Psoas muscle (tissue), 8 donors: ENCODE results near the gene SERPINA3. TPM values are rescaled to one million over a fixed set of nuclear protein-coding genes. Genes with fewer than 3 reads are reported as not detected.
A peak's percentile ranks its signal among the peaks of the same experiment; 100 is the strongest.

Experiments
- ATAC-seq, 4 donors: fragments of 200-7000 bp; cut with Tn5 transposase; one replicate each; pipeline ENCODE4 v1.9.1; 2020; ENCODE audit warnings: moderate library complexity in 3 of 4, mild to moderate bottlenecking in 2 of 4
- DNase-seq, 2 donors: peaks; one replicate each; pipeline ENCODE4 v3.0.0-alpha.2; 2020
- H3K27ac ChIP-seq: fragments of 200-600 bp; one replicate; pipeline ENCODE4 v1.8.0; 2022
- H3K27me3 ChIP-seq, 3 donors: fragments of 200-600 bp in 1 of 3; one replicate each; pipeline versions ENCODE4 v1.6.1 to v1.8.0; 2013 to 2022; ENCODE audit warnings: low read length in 2 of 3, mild to moderate bottlenecking in 2 of 3, moderate library complexity in 1 of 3; ENCODE audit not compliant: insufficient read depth in 3 of 3
- H3K36me3 ChIP-seq, 2 donors: fragments of 200-600 bp in 1 of 2; one replicate each; pipeline versions ENCODE4 v1.6.1 to v1.8.0; 2013 to 2022; ENCODE audit warnings: low read depth in 1 of 2, mild to moderate bottlenecking in 1 of 2, moderate library complexity in 1 of 2; ENCODE audit not compliant: insufficient read depth in 1 of 2
- H3K4me1 ChIP-seq: fragments of 200-600 bp; one replicate; pipeline ENCODE4 v1.8.0; 2022
- H3K4me3 ChIP-seq: fragments of 200-600 bp; one replicate; pipeline ENCODE4 v1.8.0; 2022; ENCODE audit warnings: mild to moderate bottlenecking
- H3K9me3 ChIP-seq: fragments of 200-600 bp; one replicate; pipeline ENCODE4 v1.8.0; 2022
- CTCF ChIP-seq: fragments of 200-600 bp; IDR thresholded peaks from one replicate; pipeline ENCODE4 v1.8.0; 2022; ENCODE audit warnings: antibody characterized with exemption
- WGBS, 3 donors: extraction: QIAGEN DNeasy Blood & Tissue Kit; methylation state at CpG; one replicate each; pipeline versions ENCODE4 v1.1.6 to v1.1.7; 2013; 5-methylcytosine and 5-hydroxymethylcytosine counted together
- intact Hi-C, 2 donors: fragments of 100-400 bp; cut with DNase I; formaldehyde crosslinking; loops; one replicate each; pipeline versions ENCODE4 v1.11.0 to v1.14.2; 2022
- polyA plus RNA-seq, 3 donors: library from polyadenylated mRNA; stranded (reverse); fragments of 200-250 nt; gene quantifications; one replicate each; pipeline ENCODE4 v1.2.3, GENCODE V29; 2013
- total RNA-seq, 4 donors: library from RNA; stranded (reverse); fragmentation: NEBNext Ultra II Directional in 2 of 4; extraction: Animal tissue kit (Norgen Biotek cat#: 25700) in 2 of 4; gene quantifications; one replicate each; pipeline versions ENCODE4 v1.2.1 to v1.2.4, GENCODE V29; 2021 to 2023
- donor health status: healthy with polysubstance abuse.
- donor health status: DM: no; HTN: no; CAD: no; lungs with moderate emphysema.
- donor health status: Bipolar disorder and iron deficiency.
- donor health status: healthy.
- donor health status: DM: yes; HTN: yes; CAD: no.
- donor health status: DM: no; HTN: no; CAD: no.
- donor health status: DM: no; HTN: no; CAD: no.
- donor health status: DM: yes; HTN: yes; CAD: no.

SERPINA3 gene
- total and polyA plus RNA-seq, 7 donors: 5.5 to 1,141 (median 186) TPM

GRCh38 chr14:94578712-94579111 lies 33.5 kb upstream of the SERPINA3 start:
- WGBS, 3 donors: 68 to 92% (median 89%) methylated on average over 6 of the region's 6 CpGs
- no peak for ATAC-seq
- intact Hi-C loops: no loop called here
- Histone ChIP-seq H3K27ac (no peak overlapping the region), H3K4me1 (no peaks in the 10 kb centered on the region), H3K4me3 (no peak overlapping the region), H3K9me3 (no peaks in the 10 kb centered on the region), H3K27me3 (peaks cover 0 to 2% (median 0%) of the 10 kb centered on the region in 3 donors), H3K36me3 (no peaks in the 10 kb centered on the region)
- TF ChIP-seq CTCF: no peak
- no peak for DNase-seq

GRCh38 chr14:94581127-94581999 lies 30.8 kb upstream of the SERPINA3 start, which contains the start of gene SERPINA5:
SERPINA5 (plus strand) TSS chr14:94581426; CDS start chr14:94587363, 5,937 bp downstream.
- WGBS, 3 donors: 28 to 44% (median 36%) methylated on average over 17 to 18 of the region's 18 CpGs
- Histone ChIP-seq H3K9me3 (no peaks in the 10 kb centered on the region), H3K4me1 (no peaks in the 10 kb centered on the region), H3K4me3 (no peak within 1 kb of the TSS), H3K27ac (no peak within 1 kb of the TSS), H3K27me3 (peaks cover 0 to 2% (median 0%) of the 10 kb centered on the region in 3 donors), H3K36me3 (no peaks in the 10 kb centered on the region)
- no peak for TF ChIP-seq CTCF
- ATAC-seq (peak; percentile 44 to 89 (median 86)), DNase-seq (peak; percentile 79 to 84)
- intact Hi-C loops: no loop called here

GRCh38 chr14:94582199-94582750 lies 29.9 kb upstream of the SERPINA3 start:
- H3K4me1 ChIP-seq: no peaks in the 10 kb centered on the region
- no peaks in the 10 kb centered on the region for H3K27me3 ChIP-seq
- no peaks in the 10 kb centered on the region for H3K36me3 ChIP-seq
- no peak for DNase-seq
- WGBS, 3 donors: 34 to 51% (median 34%) methylated on average over 7 of the region's 7 CpGs
- no peak for TF ChIP-seq CTCF
- no peak overlapping the region for H3K27ac ChIP-seq
- intact Hi-C loops: no loop called here
- ATAC-seq: peak in 3 of 4 donors; percentile 40 to 66 (median 63)
- H3K9me3 ChIP-seq: no peaks in the 10 kb centered on the region
- H3K4me3 ChIP-seq: no peak overlapping the region

GRCh38 chr14:94582851-94583250 lies 29.3 kb upstream of the SERPINA3 start:
- no peaks in the 10 kb centered on the region for H3K4me1 ChIP-seq
- intact Hi-C loops: no loop called here
- ATAC-seq (no peak), DNase-seq (no peak)
- H3K9me3 ChIP-seq: no peaks in the 10 kb centered on the region
- H3K27ac ChIP-seq: no peak overlapping the region
- no peak for TF ChIP-seq CTCF
- H3K36me3 ChIP-seq: no peaks in the 10 kb centered on the region
- H3K4me3 ChIP-seq: no peak overlapping the region
- no peaks in the 10 kb centered on the region for H3K27me3 ChIP-seq
- 86 to 98% (median 88%) methylated on average over 3 of the region's 3 CpGs for WGBS, 3 donors
